HG02678 (cell line): ENCODE results near the gene KDM6A.
A peak's percentile ranks its signal among the peaks of the same experiment; 100 is the strongest.
"Not testable (repeated sequence)": the region's sequence is repeated elsewhere in the genome, so short reads cannot be mapped to it uniquely, and the experiment has no call there.

Experiments used
- ATAC-seq: cut with Tn5 transposase; IDR thresholded peaks from one replicate; pipeline ENCODE4 v1.9.1; 2021; ENCODE audit warnings: mild to moderate bottlenecking, moderate library complexity; ENCODE audit not compliant: unreplicated experiment

KDM6A gene

DNA sequence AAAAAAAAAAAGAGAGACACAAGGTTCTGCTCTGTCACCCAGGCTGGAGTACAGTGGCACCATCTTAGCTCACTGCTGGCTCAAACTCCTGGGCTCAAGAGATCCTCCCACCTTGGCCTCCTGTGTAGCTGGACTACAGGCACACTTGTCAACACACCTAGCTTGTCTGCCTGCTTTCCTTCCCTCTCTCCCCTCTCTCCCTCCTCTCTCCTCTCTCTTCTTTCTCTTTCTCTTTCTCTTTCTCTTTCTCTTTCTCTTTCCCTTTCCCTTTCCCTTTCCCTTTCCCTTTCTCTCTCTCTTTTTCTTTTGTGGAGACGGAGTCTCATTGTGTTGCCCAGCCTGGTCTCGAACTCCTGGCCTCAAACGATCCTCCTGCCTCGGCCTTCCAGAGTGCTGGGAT, 195.6 kb downstream of the KDM6A start:
- ATAC-seq = no peak

- no peak for ATAC-seq
Observed at GRCh38 chrX:45070116-45071007, 197.4 kb downstream of the KDM6A start.

GRCh38 chrX:45073011-45073410, 200.0 kb downstream of the KDM6A start:
- not testable (repeated sequence) for ATAC-seq

DNA sequence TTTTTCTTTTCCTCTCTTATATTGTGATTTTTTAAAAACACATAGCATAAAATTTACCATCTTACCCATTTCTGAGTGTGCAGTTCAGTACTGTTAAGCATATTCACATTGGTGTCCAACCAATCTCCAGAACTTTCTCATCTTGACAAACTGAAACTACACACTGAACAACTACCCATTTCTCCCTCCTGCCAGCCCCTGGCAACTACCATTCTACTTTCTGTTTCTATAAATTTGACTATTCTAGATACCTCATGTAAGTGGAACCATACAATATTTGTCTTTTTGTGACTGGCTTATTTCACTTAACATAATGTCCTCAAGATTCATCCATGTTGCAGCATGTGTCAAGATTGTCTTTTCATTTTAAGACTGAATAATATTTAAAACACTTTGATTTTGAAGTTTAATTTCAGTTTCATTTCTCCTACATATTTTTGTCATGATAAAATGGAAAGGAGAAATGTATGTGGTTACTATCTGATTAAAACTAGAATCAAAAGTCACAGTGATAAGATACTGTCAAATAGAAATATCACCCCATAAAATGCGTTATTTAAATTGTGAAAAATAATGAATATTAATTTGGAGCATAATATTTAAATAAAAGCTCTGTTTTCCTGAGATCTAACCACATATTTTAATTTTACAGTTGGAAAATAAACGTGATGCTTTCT, 204.9 kb downstream of the KDM6A start:
- peak; percentile 69 for ATAC-seq

- no peak for ATAC-seq
Observed at GRCh38 chrX:45083314-45083713, 210.3 kb downstream of the KDM6A start.

GRCh38 chrX:45110494-45110893, 237.5 kb downstream of the KDM6A start:
- no peak for ATAC-seq

DNA sequence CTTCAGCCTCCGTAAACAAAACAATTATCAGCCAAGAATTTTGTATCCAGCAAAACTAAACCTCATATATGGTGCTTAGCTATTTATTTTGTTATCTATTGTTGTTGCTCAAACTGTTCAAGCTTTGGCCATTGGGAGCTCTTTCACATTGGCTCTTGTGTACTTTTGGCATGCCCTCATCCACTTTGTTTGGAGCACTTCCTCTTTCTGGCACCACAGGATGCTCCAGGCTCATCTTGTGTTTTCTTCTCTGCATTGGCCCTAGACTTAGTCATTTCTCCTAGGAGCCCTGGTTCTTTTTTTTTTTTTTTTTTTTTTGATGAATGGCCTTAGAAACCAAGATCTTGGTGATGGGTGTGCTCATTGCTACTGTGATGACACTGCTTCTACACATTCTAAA, 253.2 kb downstream of the KDM6A start:
- ATAC-seq = no peak

- no peak for ATAC-seq
Observed at GRCh38 chrX:45128896-45129454, 256.0 kb downstream of the KDM6A start.

DNA sequence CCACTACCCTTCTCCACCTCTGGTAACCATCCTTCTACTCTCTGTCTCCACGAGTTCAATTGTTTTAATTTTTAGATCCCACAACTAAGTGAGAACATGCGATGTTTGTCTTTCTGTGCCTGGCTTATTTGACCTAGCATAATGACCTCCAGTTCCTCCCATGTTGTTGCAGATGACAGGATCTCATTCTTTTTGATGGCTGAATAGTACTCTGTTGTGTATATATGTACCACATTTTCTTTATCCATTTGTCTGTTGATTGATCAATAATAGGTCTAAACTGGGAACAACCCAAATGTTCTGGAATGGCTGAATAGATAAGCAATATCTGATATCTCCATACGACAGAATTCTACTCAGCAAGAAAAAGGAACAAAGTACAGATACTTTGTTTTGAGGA, 260.5 kb downstream of the KDM6A start:
- ATAC-seq = no peak

DNA sequence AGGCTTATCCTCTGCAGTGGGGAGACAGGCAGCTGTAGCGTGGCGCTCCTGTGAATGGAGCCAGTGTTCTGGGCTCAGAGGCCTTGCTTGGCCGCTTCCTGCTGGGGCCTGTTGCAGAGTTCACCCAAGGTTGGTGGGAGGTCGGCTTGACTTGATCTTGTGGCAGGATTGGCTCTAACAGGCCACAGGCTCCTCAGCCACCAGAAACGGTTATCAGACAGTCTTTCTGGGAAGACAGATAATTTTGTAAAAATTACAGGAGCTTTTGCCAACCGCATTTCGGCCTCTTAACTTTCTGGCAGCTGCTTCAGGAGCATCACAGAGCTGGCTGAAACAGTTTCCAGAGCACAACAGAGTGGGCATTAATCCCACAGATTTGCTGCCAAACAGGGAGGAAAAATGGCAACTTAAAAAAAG, 261.3 kb downstream of the KDM6A start:
- no peak for ATAC-seq

GRCh38 chrX:45134775-45135174, 261.8 kb downstream of the KDM6A start:
- no peak for ATAC-seq

DNA sequence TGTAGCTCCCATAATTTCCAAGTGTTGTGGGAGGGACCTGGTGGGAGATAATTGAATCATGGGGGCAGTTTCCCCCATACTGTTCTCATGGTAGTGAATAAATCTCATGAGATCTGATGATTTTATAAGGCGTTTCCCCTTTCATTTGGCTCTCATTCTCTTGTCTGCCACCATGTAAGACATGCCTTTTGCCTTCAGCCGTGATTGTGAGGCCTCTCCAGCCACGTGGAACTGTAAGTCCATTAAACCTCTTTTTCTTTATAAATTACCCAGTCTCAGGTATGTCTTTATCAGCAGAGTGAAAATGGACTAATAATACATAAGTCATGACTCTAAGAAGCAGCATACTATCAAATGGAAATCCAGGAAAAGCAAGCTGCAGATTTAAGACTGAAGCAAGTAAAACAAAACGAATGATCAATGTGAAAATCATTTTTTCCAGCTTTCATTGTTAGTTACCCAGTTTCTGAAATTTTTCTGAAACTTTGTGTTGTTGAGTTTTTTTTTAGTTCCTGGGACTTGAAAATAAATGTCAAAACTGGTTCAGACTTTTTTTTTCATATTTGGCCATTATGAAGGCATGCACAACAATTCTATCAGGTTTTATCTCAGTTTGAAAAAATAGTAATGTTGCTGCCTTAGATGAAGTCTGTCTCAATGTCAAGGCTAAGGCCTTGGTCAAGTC, 262.5 kb downstream of the KDM6A start:
- ATAC-seq = not testable (repeated sequence)

DNA sequence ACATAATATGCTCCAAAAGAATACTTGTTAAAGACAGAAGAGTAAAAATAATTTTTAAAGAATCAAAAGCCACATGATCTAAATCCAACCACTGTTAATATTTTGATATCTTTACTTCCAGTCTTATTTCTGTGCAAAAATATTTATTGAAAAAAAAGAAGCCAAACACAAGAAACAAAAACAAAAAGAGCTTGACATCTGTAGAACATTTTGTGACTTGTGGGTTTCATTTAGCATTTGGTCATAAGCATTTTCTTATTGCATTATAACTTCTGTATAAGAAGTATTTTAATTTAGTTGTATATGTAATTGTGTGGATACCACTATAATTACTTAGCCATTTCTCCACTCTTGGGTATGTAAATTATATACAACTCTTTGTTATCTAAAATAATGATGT, 264.5 kb downstream of the KDM6A start:
- ATAC-seq = no peak

GRCh38 chrX:45138525-45138924, 265.5 kb downstream of the KDM6A start:
- no peak for ATAC-seq

DNA sequence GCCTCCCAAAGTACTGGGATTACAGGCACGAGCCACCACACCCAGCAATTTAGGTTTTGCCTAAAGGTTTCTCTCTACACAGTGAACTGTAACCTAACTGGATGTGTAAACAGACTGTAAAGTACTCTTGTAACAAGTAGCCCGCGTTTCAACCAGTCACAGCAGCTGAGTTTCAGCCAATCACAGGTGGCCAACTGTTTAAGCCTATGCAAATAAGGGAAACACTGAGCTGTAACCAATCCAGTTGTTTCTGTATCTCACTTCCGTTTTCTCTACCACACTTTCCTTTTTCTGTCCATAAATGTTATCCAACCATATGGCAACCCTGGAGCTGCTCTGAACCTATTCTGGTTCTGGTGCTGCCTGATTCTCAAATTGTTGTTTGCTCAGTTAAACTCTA, 267.8 kb downstream of the KDM6A start:
- ATAC-seq = no peak

DNA sequence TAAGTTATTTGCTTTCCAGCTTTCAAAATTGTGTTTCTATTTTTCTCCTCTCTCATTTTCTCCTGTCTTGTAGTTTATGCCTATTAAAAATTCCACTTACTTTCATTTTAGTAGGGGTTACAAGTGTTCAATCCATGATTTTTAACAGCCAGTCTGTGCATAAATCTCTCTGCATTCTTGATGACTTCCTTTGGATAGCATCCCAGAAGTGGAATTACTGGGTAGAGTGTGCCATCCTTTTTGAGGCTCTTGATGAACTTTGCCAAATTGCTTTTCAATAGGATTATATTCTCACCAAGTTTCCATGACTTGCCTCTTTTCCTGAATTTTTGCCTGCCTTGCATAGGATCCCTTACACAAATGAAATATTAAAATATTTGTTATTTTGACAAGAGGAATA, 269.2 kb downstream of the KDM6A start:
- ATAC-seq = no peak

- ATAC-seq = no peak
Observed at GRCh38 chrX:45143455-45143854, 270.5 kb downstream of the KDM6A start.

DNA sequence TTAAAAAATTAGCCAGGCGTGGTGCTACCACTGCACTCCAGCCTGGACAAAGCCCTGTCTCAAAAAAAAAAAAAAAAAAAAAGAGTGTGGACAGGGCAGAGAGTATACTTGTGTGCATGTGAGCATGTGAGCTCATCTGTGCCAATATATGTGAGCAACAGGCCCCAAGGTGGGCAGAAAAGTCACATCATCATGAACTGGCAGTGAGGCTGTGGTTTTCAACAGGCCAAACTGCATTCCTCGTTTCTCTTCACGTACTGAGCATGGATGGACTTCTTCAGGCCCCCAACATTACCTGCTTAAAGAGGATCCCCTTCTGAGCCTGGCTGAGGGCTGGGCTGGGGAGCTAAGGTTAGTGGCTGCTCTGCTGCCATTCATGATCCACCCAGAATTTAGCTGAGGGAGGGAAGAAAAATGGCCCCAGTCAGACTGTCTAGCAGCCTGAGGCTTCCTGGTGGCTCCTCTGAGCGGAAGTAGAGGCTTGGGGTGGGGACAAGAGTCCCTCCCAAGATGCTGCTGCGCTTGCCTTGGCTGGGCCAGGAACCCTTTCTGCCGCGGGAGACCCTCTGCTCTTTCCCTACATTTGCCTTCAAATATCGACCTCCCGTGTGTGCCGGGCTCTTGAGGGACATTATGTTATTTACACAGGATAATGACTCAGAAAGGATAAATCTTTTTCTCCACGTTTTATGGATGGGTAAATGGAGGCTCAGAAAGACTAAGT, 272.7 kb downstream of the KDM6A start:
- no peak for ATAC-seq

DNA sequence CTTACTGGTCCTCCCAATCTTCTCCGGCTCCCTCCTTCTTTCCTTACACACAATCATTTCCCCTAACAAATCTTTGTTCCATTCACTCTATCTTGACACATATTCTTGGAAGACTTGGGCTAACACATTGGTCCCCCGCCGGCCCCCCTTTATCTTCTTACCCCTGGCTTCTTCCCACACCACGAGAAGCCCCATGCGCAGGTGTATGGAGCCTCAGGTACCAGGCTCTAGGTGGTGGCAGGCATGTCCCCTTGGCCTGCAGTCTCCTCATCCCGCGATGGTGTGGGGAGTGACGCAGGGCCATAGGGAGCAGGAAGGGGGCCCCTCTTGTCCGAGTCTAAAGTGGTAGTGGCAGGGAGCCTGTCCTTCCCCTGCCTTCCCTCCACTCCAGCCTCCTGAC, 277.8 kb downstream of the KDM6A start:
- no peak for ATAC-seq

- ATAC-seq = no peak
Observed at GRCh38 chrX:45154033-45154360, 281.0 kb downstream of the KDM6A start.

- ATAC-seq = no peak
Observed at GRCh38 chrX:45154462-45154861, 281.5 kb downstream of the KDM6A start.
